Measurements from ENCODE around the gene GPATCH4. TPM values are rescaled to one million over a fixed set of nuclear protein-coding genes. Genes with fewer than 3 reads are reported as not detected.

The GPATCH4 gene
- total RNA-seq, 1 experiment from 2014 or later = 44.4 TPM

GRCh38 chr1:156571261-156571852 lies 29.9 kb downstream of the GPATCH4 start:
- DNase-seq (ENCODE audit: low read depth, low spot score) (no peak), ATAC-seq (no peak; the same call in 1 of the 2 replicates)
- CTCF ChIA-PET = no interaction called here
- Histone ChIP-seq H3K36me3 (ENCODE audit: control insufficient read depth, insufficient read depth, low read length) (peaks cover 14% of the 10 kb centered on the region), H3K4me1 (ENCODE audit: control insufficient read depth, insufficient read depth, low read length) (peaks cover 10% of the 10 kb centered on the region), H3K27me3 (ENCODE audit: control insufficient read depth, insufficient read depth, low read length) (no peaks in the 10 kb centered on the region), H3K4me3 (ENCODE audit: low read depth in 2 of 2, low read length in 2 of 2) (peak overlapping the region; percentile 77 to 96), H3K27ac (ENCODE audit: low read length) (peak overlapping the region; percentile 73), H3K9me3 (ENCODE audit: control insufficient read depth, insufficient read depth, low read depth, low read length) (no peaks in the 10 kb centered on the region)
- TF ChIP-seq POLR2AphosphoS5 (IDR thresholded peaks at IDR 0.05; ENCODE audit: low read depth, low read length) (no peak), REST (IDR thresholded peaks at IDR 0.05; ENCODE audit: insufficient read depth in 1 of 2, low read depth in 2 of 2, low read length in 1 of 2) (no peak), CTCF (IDR thresholded peaks at IDR 0.05) (no peak), TCF7L2 (IDR thresholded peaks at IDR 0.05; ENCODE audit: low read depth, low read length) (no peak), SIN3A (IDR thresholded peaks at IDR 0.05; ENCODE audit: borderline replicate concordance, insufficient read depth, low read depth, low read length) (no peak)
- in situ Hi-C loops (cut with HindIII; ENCODE audit: low pct_unique_long_range_greater_than_20kb, low sequenced_read_pairs) (no loop called here), intact Hi-C loops (cut with micrococcal nuclease; ENCODE audit: unreplicated experiment) (loop anchor here (5.0 kb wide), 1 partner anchor 104 kb away; no protein-coding TSS in a partner anchor)
- POLR2A ChIA-PET = no interaction called here
- no TSS peak for BruUV-seq (replicated peaks)

GRCh38 chr1:156566436-156566835 lies 34.8 kb downstream of the GPATCH4 start:
- peaks cover 6% of the 10 kb centered on the region for H3K4me1 ChIP-seq (ENCODE audit: control insufficient read depth, insufficient read depth, low read length)
- POLR2A ChIA-PET = interaction anchor here (0.5 kb wide), 1 partner anchor 49 kb away, joined by 3 read pairs; no protein-coding TSS in a partner anchor
- DNase-seq (ENCODE audit: low read depth, low spot score) (no peak), ATAC-seq (no peak)
- BruUV-seq (replicated peaks) = no TSS peak
- CTCF ChIA-PET = no interaction called here
- no peak overlapping the region for H3K27ac ChIP-seq (ENCODE audit: low read length)
- TF ChIP-seq SIN3A (IDR thresholded peaks at IDR 0.05; ENCODE audit: borderline replicate concordance, insufficient read depth, low read depth, low read length) (no peak), TCF7L2 (IDR thresholded peaks at IDR 0.05; ENCODE audit: low read depth, low read length) (no peak), POLR2AphosphoS5 (IDR thresholded peaks at IDR 0.05; ENCODE audit: low read depth, low read length) (no peak), CTCF (IDR thresholded peaks at IDR 0.05) (no peak), REST (IDR thresholded peaks at IDR 0.05; ENCODE audit: insufficient read depth in 1 of 2, low read depth in 2 of 2, low read length in 1 of 2) (no peak)
- intact Hi-C loops (cut with micrococcal nuclease; ENCODE audit: unreplicated experiment) (no loop called here), in situ Hi-C loops (cut with HindIII; ENCODE audit: low pct_unique_long_range_greater_than_20kb, low sequenced_read_pairs) (no loop called here)
- H3K4me3 ChIP-seq (ENCODE audit: low read depth in 2 of 2, low read length in 2 of 2) = no peak overlapping the region
- H3K36me3 ChIP-seq (ENCODE audit: control insufficient read depth, insufficient read depth, low read length) = peaks cover 8% of the 10 kb centered on the region; the same call in 1 of the 2 replicates
- H3K27me3 ChIP-seq (ENCODE audit: control insufficient read depth, insufficient read depth, low read length) = no peaks in the 10 kb centered on the region
- H3K9me3 ChIP-seq (ENCODE audit: control insufficient read depth, insufficient read depth, low read depth, low read length) = no peaks in the 10 kb centered on the region

Data from Panc1 (cell line).